ENCODE results near the gene ECE1. TPM values are rescaled to one million over a fixed set of nuclear protein-coding genes. Genes with fewer than 3 reads are reported as not detected.

The ECE1 gene
- total and polyA plus RNA-seq, 2 donors (not counting 3 experiments of a cell fraction or from before 2014, with no cell fraction given): 437 to 562 TPM

DNA sequence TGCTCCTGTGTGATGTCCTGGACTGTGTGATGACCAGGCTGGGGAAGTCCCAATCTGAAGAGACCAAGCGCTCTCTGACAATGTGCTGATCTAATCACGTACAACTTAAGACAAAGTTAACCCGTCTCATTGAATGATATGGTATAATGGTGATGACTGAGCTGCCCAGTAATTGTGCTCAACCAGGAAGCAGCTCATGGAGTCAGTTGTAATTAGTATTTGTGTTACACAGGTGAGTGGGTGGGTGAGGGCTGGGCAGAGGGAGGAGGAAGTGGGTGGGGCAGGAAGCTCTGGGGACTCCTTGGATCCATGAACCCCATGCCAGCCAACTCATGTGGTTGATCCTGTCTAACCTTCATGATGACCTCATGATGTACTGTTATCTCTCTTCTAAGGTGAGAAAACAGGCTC is 8.7 kb upstream of the ECE1 start:
- Histone ChIP-seq H3K9me1 (replicated peaks; ENCODE audit: control insufficient read depth, extremely low read depth, insufficient read depth, low read length) (no peaks in the 10 kb centered on the region), H3K4me2 (ENCODE audit: insufficient read depth, low read length) (no peak overlapping the region), H3K36me3 (ENCODE audit: control insufficient read depth in 2 of 2, extremely low read depth in 1 of 2, insufficient read depth in 2 of 2, low read length in 2 of 2) (peaks cover 0 to 3% of the 10 kb centered on the region in 2 experiments), H3K4me1 (ENCODE audit: control insufficient read depth, extremely low read depth, insufficient read depth, low read length) (peaks cover 48% of the 10 kb centered on the region), H3K4me3 (replicated peaks in 1 of 3; ENCODE audit: insufficient read depth in 1 of 3, low read depth in 1 of 3, low read length in 3 of 3) (no peak overlapping the region), H3K79me2 (ENCODE audit: control insufficient read depth, insufficient read depth, low read length) (peaks cover 62% of the 10 kb centered on the region), H3K9me3 (replicated peaks; ENCODE audit: control insufficient read depth, insufficient read depth, low read length) (no peaks in the 10 kb centered on the region), H3K27ac (ENCODE audit: insufficient read depth, low read depth, low read length) (no peak overlapping the region), H4K20me1 (replicated peaks; ENCODE audit: control insufficient read depth, extremely low read depth, insufficient read depth, low read length) (no peaks in the 10 kb centered on the region), H2AFZ (ENCODE audit: low read depth, low read length) (no peak overlapping the region), H3K27me3 (ENCODE audit: control insufficient read depth in 2 of 2, insufficient read depth in 2 of 2, low read length in 2 of 2) (no peaks in the 10 kb centered on the region), H3K9ac (replicated peaks; ENCODE audit: extremely low read depth, insufficient read depth, low read length) (no peak overlapping the region)
- intact Hi-C loops (cut with micrococcal nuclease): no loop called here
- no peak for DNase-seq (ENCODE audit: low read depth, low spot score)
- dilution Hi-C loops (cut with MboI; ENCODE audit: extremely low pct_ligation_motif_present, low sequenced_read_pairs): no loop called here
- FAIRE-seq: no peak
- TF ChIP-seq JUN (IDR thresholded peaks at IDR 0.05; ENCODE audit: borderline replicate concordance, insufficient read depth, insufficient read length, low read depth) (no peak), POLR2A (IDR thresholded peaks at IDR 0.05; ENCODE audit: low read depth, low read length) (no peak), MYC (IDR thresholded peaks at IDR 0.05; ENCODE audit: low read depth, low read length) (no peak), GATA2 (IDR thresholded peaks at IDR 0.05; ENCODE audit: insufficient read depth, insufficient read length, low read depth, low read length) (no peak), EZH2 (IDR thresholded peaks at IDR 0.05; ENCODE audit: borderline replicate concordance, low read depth, low read length, severe bottlenecking) (no peak), CTCF (IDR thresholded peaks at IDR 0.05; ENCODE audit: extremely low read depth in 1 of 2, insufficient read depth in 1 of 2, low read depth in 1 of 2, low read length in 2 of 2) (no peak), MAX (IDR thresholded peaks at IDR 0.05; ENCODE audit: insufficient read depth, insufficient read length) (no peak)
- CTCF ChIA-PET: interaction anchor here (1.0 to 3.4 kb wide), 10 partner anchors 13 to 70 kb away, joined by 3 to 32 read pairs (median 4); no protein-coding TSS in a partner anchor
- BruUV-seq (replicated peaks): no TSS peak
- POLR2A ChIA-PET: no interaction called here
